Brain microvascular endothelial cell (primary cell): Measurements from ENCODE around the gene BBS1.

Experiments
- DNase-seq: peaks from one replicate; pipeline ENCODE4 v3.0.0-alpha.2; 2020
- H3K27ac ChIP-seq: fragments of 250-450 bp; sonication (Bioruptor Pico); 2 replicates; pipeline ENCODE4 v1.5.1; 2020; ENCODE audit warnings: mild to moderate bottlenecking, moderate library complexity
- H3K27me3 ChIP-seq: fragments of 250-450 bp; sonication (Bioruptor Pico); replicated peaks from 2 replicates; pipeline ENCODE4 v1.5.1; 2020; ENCODE audit warnings: mild to moderate bottlenecking
- H3K36me3 ChIP-seq: fragments of 250-450 bp; sonication (Bioruptor Pico); replicated peaks from 2 replicates; pipeline ENCODE4 v1.5.1; 2020; ENCODE audit warnings: mild to moderate bottlenecking
- H3K4me3 ChIP-seq: 2 replicates; pipeline ENCODE4 v1.5.1; 2011; ENCODE audit warnings: low read depth, mild to moderate bottlenecking, control low read depth, low read length, moderate library complexity
- in situ Hi-C: cut with HindIII; loops from 2 replicates; pipeline ENCODE4 v1.10.0; 2017; ENCODE audit warnings: low sequenced_read_pairs, low pct_ligation_motif_present
- TF ChIP-seq, protein P1 (sequence below): IDR thresholded peaks from 2 replicates; pipeline ENCODE4 v1.5.1; 2011; ENCODE audit warnings: low read depth, mild to moderate bottlenecking, moderate library complexity, low read length, control low read depth, inconsistent platforms; ENCODE audit errors: missing control alignments

The BBS1 gene

DNA sequence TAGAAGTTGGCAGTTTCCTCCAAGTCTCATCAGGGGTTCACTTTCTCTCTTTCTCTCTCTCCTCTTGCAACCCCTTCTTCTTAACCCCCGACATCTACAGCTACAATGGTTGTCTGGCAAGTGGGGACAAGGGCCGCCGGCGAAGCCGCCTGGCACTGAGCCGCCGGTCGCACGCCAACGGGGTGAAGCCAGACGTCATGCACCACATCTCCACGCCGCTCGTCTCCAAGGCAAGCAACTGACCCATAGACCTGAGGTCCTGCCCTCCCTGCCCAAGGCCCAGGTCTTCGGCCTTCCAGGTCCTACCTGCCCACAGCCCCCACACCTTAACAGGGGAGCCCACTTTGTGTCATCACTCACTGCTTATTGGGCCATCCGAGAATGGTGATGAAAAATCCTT lies 39.3 kb upstream of the BBS1 start:
- in situ Hi-C loops, result no loop called here
- Histone ChIP-seq H3K36me3 (peaks cover 7% of the 10 kb centered on the region), H3K4me3 (no peak overlapping the region), H3K27ac (no peak overlapping the region), H3K27me3 (no peaks in the 10 kb centered on the region)
- DNase-seq, result no peak
- TF ChIP-seq, protein P1, sequence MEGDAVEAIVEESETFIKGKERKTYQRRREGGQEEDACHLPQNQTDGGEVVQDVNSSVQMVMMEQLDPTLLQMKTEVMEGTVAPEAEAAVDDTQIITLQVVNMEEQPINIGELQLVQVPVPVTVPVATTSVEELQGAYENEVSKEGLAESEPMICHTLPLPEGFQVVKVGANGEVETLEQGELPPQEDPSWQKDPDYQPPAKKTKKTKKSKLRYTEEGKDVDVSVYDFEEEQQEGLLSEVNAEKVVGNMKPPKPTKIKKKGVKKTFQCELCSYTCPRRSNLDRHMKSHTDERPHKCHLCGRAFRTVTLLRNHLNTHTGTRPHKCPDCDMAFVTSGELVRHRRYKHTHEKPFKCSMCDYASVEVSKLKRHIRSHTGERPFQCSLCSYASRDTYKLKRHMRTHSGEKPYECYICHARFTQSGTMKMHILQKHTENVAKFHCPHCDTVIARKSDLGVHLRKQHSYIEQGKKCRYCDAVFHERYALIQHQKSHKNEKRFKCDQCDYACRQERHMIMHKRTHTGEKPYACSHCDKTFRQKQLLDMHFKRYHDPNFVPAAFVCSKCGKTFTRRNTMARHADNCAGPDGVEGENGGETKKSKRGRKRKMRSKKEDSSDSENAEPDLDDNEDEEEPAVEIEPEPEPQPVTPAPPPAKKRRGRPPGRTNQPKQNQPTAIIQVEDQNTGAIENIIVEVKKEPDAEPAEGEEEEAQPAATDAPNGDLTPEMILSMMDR, result no peak

DNA sequence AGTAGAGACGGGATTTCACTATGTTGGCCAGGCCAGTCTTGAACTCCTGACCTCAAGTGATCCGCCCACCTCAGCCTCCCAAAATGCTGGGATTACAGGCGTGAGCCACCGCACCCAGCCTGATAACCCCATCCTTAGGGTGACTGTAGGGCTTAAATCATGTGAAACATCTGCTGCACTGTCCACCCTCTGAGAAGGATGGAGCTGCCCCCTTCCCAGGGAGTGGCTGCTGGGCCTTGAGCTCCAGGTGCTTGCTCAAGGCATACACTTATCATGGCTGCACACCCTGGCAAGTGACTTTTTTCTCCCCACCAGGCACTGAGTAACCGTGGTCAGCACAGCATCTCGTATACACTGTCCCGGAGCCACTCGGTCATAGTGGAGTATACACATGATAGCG lies 38.4 kb upstream of the BBS1 start:
- Histone ChIP-seq H3K4me3 (no peak overlapping the region), H3K27ac (no peak overlapping the region), H3K36me3 (peaks cover 7% of the 10 kb centered on the region), H3K27me3 (no peaks in the 10 kb centered on the region)
- DNase-seq, result no peak
- TF ChIP-seq, protein P1, result no peak
- in situ Hi-C loops, result no loop called here

DNA sequence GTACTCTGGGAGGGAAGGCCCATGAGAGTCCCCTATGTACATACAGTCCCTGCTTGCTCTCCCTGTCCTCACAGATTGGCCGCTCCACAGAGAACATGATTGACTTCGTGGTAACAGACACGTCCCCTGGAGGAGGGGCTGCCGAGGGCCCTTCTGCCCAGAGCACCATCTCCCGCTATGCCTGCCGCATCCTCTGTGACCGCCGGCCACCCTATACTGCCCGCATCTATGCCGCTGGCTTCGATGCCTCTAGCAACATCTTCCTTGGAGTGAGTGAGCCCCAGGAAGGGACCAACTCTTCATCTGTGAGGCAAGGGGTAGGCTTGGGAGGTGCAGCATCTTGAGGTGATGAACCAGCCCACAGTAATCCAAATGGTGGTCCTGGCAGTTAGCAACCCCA lies 37.3 kb upstream of the BBS1 start:
- H3K36me3 ChIP-seq, result peaks cover 7% of the 10 kb centered on the region

DNA sequence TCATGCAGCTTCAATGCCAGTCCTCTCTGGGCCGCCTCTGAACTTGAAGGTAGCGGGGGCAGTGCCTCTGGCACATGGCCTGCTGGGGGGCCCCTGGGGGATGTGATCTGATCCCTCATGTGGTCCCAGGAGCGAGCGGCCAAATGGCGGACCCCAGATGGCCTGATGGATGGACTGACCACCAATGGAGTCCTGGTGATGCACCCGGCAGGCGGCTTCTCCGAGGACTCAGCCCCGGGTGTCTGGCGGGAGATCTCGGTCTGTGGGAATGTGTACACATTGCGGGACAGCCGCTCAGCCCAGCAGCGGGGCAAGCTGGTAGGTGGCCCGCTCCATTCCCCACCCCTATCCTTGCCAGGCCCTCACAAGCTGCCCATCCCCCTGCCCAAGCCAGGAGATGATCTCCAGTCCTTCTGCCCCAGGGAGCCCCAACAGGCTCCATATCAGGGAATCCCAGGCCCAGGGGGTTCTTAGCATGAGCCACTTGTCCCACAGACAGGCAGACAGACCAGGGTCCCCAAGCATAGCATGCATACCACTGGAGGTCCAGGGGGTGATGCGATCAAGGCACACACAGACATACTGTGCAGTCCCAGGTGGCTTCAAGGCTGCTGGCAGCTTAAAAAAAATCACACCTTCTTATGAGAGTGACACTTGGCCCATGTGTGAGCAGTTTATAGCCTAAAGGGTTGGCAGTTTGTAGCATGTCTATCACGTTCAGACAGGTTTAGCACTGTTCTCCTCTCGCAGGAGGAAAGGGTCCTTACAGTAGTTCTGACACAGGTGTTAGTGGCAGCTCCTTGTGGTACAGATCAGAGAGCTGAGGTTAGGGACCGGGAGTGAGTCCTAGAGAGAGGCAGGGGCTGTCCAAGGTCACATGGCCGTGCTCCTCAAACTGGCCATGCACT lies 36.6 kb upstream of the BBS1 start:
- DNase-seq, result no peak
- TF ChIP-seq, protein P1, result no peak
- H3K4me3 ChIP-seq, result no peak overlapping the region
- in situ Hi-C loops, result no loop called here
- H3K27me3 ChIP-seq, result no peaks in the 10 kb centered on the region
- H3K36me3 ChIP-seq, result peaks cover 7% of the 10 kb centered on the region
- no peak overlapping the region for H3K27ac ChIP-seq

More for the DNA sequence above, 37.3 kb upstream of the BBS1 start:
- H3K27ac ChIP-seq, result no peak overlapping the region
- no peaks in the 10 kb centered on the region for H3K27me3 ChIP-seq
- no peak for DNase-seq
- in situ Hi-C loops, result no loop called here
- H3K4me3 ChIP-seq, result no peak overlapping the region
- TF ChIP-seq, protein P1, result no peak

DNA sequence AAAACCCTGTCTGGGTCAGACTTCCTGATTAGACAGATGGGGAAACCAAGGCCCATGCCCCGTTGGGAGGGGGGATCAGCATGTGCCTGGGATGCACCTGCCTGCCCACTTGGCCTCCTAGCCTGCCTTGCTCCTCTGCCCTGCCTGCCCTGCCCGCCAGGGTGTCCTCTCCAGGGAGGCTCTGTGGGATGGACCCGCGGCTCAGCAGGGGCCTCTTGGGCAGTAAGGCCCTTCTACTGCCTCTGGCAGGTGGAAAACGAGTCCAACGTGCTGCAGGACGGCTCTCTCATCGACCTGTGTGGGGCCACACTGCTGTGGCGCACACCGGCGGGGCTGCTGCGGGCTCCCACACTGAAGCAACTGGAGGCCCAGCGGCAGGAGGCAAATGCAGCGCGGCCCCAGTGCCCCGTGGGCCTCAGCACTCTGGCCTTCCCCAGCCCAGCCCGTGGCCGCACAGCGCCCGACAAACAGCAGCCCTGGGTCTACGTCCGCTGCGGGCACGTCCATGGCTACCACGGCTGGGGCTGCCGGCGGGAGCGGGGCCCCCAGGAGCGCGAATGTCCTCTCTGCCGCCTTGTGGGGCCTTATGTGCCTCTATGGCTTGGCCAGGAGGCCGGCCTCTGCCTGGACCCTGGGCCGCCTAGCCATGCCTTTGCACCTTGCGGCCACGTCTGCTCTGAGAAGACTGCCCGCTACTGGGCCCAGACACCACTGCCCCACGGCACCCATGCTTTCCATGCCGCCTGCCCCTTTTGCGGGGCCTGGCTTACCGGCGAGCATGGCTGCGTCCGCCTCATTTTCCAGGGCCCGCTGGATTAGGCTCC lies 34.9 kb upstream of the BBS1 start:
- DNase-seq, result no peak
- in situ Hi-C loops, result no loop called here
- H3K4me3 ChIP-seq, result no peak overlapping the region
- no peak overlapping the region for H3K27ac ChIP-seq
- peaks cover 7% of the 10 kb centered on the region for H3K36me3 ChIP-seq
- H3K27me3 ChIP-seq, result no peaks in the 10 kb centered on the region
- TF ChIP-seq, protein P1, result no peak
